Mesendoderm (in vitro differentiated cells): Measurements from ENCODE around the gene RARG.

Source experiments
- DNase-seq: peaks from one replicate; pipeline ENCODE4 v3.0.0; 2013
- H2AK5ac ChIP-seq: 2 replicates; pipeline ENCODE4 v1.6.1; 2013; ENCODE audit warnings: low read length, inconsistent platforms
- H2BK120ac ChIP-seq: 2 replicates; pipeline ENCODE4 v1.6.1; 2013; ENCODE audit warnings: low read depth, mild to moderate bottlenecking, low read length, moderate library complexity, mixed read lengths
- H2BK15ac ChIP-seq: replicated peaks from 2 replicates; pipeline ENCODE4 v1.6.1; 2013; ENCODE audit warnings: low read depth, mild to moderate bottlenecking, moderate library complexity
- H2BK5ac ChIP-seq: 2 replicates; pipeline ENCODE4 v1.6.1; 2013; ENCODE audit warnings: low read length, inconsistent platforms
- H3K18ac ChIP-seq: 2 replicates; pipeline ENCODE4 v1.6.1; 2013; ENCODE audit warnings: mild to moderate bottlenecking, low read length, mixed read lengths
- H3K23ac ChIP-seq: one replicate; pipeline ENCODE4 v1.6.1; 2013; ENCODE audit warnings: low read length
- H3K27ac ChIP-seq: 2 replicates; pipeline ENCODE4 v1.5.1; 2013; ENCODE audit warnings: low read depth, mild to moderate bottlenecking, inconsistent platforms, low read length, moderate library complexity
- H3K27me3 ChIP-seq: 2 replicates; pipeline ENCODE4 v1.6.1; 2013; ENCODE audit warnings: low read length, control low read depth, mild to moderate bottlenecking, inconsistent platforms; ENCODE audit not compliant: insufficient read depth, poor library complexity
- H3K36me3 ChIP-seq: 2 replicates; pipeline ENCODE4 v1.6.1; 2013; ENCODE audit warnings: low read length, inconsistent platforms; ENCODE audit not compliant: control insufficient read depth, insufficient read depth
- H3K4ac ChIP-seq: one replicate; pipeline ENCODE4 v1.6.1; 2013; ENCODE audit warnings: low read depth, mild to moderate bottlenecking, low read length, moderate library complexity
- H3K4me1 ChIP-seq: 2 replicates; pipeline ENCODE4 v1.6.1; 2013; ENCODE audit warnings: low read depth, low read length, inconsistent platforms; ENCODE audit not compliant: control insufficient read depth
- H3K4me2 ChIP-seq: 2 replicates; pipeline ENCODE4 v1.6.1; 2013; ENCODE audit warnings: low read length
- H3K4me3 ChIP-seq: 2 replicates; pipeline ENCODE4 v1.5.1; 2013; ENCODE audit warnings: mild to moderate bottlenecking, low read length
- H3K56ac ChIP-seq: one replicate; pipeline ENCODE4 v1.6.1; 2013; ENCODE audit warnings: low read length
- H3K79me1 ChIP-seq: 2 replicates; pipeline ENCODE4 v1.6.1; 2013; ENCODE audit warnings: low read length, inconsistent platforms
- H3K79me2 ChIP-seq: 2 replicates; pipeline ENCODE4 v1.6.1; 2013; ENCODE audit warnings: mild to moderate bottlenecking, low read length; ENCODE audit not compliant: control insufficient read depth, insufficient read depth
- H3K9ac ChIP-seq: 2 replicates; pipeline ENCODE4 v1.6.1; 2013; ENCODE audit warnings: low read length, inconsistent platforms
- H4K5ac ChIP-seq: one replicate; pipeline ENCODE4 v1.6.1; 2013; ENCODE audit warnings: low read length
- H4K8ac ChIP-seq: one replicate; pipeline ENCODE4 v1.6.1; 2013; ENCODE audit warnings: low read depth, mild to moderate bottlenecking, control low read depth, low read length, moderate library complexity
- WGBS: extraction: QIAGEN DNeasy Blood & Tissue Kit; methylation state at CpG from one replicate; pipeline ENCODE4 v1.1.7; 2013; ENCODE audit warnings: low lambda C conversion rate, missing lambda C conversion rate; ENCODE audit not compliant: insufficient coverage; ENCODE audit errors: extremely low coverage; 5-methylcytosine and 5-hydroxymethylcytosine counted together

RARG gene

DNA sequence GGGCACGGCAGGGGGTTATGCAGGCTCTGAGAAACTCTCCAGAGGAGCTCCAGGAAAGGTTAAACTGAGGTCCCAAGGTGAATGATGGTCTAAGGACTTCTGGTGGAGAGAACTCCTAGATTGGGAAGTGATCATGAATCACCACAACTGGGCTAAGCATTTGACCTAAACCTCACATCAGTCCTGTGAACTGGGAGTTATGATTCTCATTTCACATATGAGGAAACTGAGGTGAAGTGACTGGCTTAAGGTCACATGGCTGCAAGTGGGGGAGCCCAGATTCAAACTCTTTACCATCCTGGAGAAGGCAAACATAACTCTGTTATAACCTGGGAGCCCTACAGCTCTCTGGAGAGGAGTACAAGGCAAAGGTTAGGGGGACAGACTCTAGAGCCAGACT is 4.2 kb downstream of the RARG start:
- no peak overlapping the region for H4K8ac ChIP-seq
- H3K4ac ChIP-seq: no peak overlapping the region
- peaks cover 8% of the 10 kb centered on the region for H3K79me1 ChIP-seq
- H4K5ac ChIP-seq: no peak overlapping the region
- no peak overlapping the region for H2BK15ac ChIP-seq
- no peaks in the 10 kb centered on the region for H3K79me2 ChIP-seq
- DNase-seq: no peak
- H3K18ac ChIP-seq: no peak overlapping the region
- WGBS: no CpG with 5 or more reads among the region's 1 CpG
- no peak overlapping the region for H2BK5ac ChIP-seq
- H3K23ac ChIP-seq: no peak overlapping the region
- peaks cover 31% of the 10 kb centered on the region for H3K4me1 ChIP-seq
- H3K27me3 ChIP-seq: no peaks in the 10 kb centered on the region
- H2AK5ac ChIP-seq: no peak overlapping the region
- H3K56ac ChIP-seq: no peak overlapping the region
- no peak overlapping the region for H3K4me3 ChIP-seq
- no peaks in the 10 kb centered on the region for H3K36me3 ChIP-seq
- no peak overlapping the region for H3K27ac ChIP-seq
- H3K4me2 ChIP-seq: no peak overlapping the region
- no peak overlapping the region for H3K9ac ChIP-seq
- no peak overlapping the region for H2BK120ac ChIP-seq

DNA sequence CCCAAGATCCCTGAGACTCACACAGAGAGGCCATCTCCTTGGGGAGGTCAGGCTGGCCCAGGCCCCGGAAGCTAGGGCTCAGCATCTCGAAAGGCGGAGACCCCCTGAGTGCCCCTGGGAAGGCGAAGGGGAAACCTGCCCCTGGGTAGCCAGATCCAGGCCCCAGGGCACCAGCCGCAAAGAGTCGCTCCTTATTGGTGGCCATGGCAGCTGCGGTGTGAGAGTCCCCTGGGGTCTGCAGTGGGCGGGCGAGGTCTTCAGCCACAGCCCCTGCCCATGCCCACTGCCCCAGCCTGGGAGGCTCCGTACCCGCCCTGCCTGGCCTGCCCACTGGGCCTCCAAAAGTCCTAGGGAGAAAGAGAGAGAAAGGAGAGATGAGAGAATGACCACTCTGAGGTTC is 4.7 kb downstream of the RARG start:
- H3K4ac ChIP-seq: no peak overlapping the region
- no peak overlapping the region for H3K9ac ChIP-seq
- DNase-seq: no peak
- no peak overlapping the region for H3K23ac ChIP-seq
- no peak overlapping the region for H4K5ac ChIP-seq
- H2AK5ac ChIP-seq: no peak overlapping the region
- H3K79me2 ChIP-seq: no peaks in the 10 kb centered on the region
- no peak overlapping the region for H3K18ac ChIP-seq
- H3K4me2 ChIP-seq: no peak overlapping the region
- no peak overlapping the region for H3K4me3 ChIP-seq
- WGBS: no CpG with 5 or more reads among the region's 11 CpGs
- H2BK120ac ChIP-seq: no peak overlapping the region
- peaks cover 31% of the 10 kb centered on the region for H3K4me1 ChIP-seq
- no peak overlapping the region for H3K27ac ChIP-seq
- no peak overlapping the region for H2BK15ac ChIP-seq
- no peak overlapping the region for H2BK5ac ChIP-seq
- H3K56ac ChIP-seq: no peak overlapping the region
- H3K36me3 ChIP-seq: no peaks in the 10 kb centered on the region
- H3K79me1 ChIP-seq: peaks cover 8% of the 10 kb centered on the region
- H4K8ac ChIP-seq: no peak overlapping the region
- no peaks in the 10 kb centered on the region for H3K27me3 ChIP-seq

DNA sequence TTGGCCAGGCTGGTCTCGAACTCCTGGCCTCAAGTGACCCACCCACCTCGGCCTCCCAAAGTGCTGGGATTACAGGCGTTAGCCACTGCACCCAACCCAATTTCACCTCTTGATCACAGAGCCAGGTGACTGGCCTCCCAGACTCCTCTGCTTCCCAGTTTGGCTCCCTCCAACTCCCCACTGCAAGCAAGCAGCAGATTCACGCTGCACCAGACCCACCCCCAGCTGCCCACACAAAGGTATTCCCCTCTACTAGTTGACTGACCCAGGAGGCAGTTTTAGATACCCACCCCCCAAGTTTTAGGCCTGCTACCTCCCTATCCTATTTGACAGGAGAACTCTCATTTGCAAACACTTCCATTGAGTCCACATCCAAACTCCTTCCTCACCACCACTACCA is 5.2 kb downstream of the RARG start:
- Histone ChIP-seq H4K8ac (no peak overlapping the region), H2BK5ac (no peak overlapping the region), H3K27ac (no peak overlapping the region), H3K4me3 (no peak overlapping the region), H3K23ac (no peak overlapping the region), H3K56ac (no peak overlapping the region), H3K4me1 (peaks cover 31% of the 10 kb centered on the region), H3K79me1 (peaks cover 8% of the 10 kb centered on the region), H3K18ac (no peak overlapping the region), H4K5ac (no peak overlapping the region), H2AK5ac (no peak overlapping the region), H3K36me3 (no peaks in the 10 kb centered on the region), H3K79me2 (no peaks in the 10 kb centered on the region), H3K4ac (no peak overlapping the region), H2BK15ac (no peak overlapping the region), H3K4me2 (no peak overlapping the region), H2BK120ac (no peak overlapping the region), H3K9ac (no peak overlapping the region), H3K27me3 (no peaks in the 10 kb centered on the region)
- no CpG with 5 or more reads among the region's 4 CpGs for WGBS
- DNase-seq: no peak

DNA sequence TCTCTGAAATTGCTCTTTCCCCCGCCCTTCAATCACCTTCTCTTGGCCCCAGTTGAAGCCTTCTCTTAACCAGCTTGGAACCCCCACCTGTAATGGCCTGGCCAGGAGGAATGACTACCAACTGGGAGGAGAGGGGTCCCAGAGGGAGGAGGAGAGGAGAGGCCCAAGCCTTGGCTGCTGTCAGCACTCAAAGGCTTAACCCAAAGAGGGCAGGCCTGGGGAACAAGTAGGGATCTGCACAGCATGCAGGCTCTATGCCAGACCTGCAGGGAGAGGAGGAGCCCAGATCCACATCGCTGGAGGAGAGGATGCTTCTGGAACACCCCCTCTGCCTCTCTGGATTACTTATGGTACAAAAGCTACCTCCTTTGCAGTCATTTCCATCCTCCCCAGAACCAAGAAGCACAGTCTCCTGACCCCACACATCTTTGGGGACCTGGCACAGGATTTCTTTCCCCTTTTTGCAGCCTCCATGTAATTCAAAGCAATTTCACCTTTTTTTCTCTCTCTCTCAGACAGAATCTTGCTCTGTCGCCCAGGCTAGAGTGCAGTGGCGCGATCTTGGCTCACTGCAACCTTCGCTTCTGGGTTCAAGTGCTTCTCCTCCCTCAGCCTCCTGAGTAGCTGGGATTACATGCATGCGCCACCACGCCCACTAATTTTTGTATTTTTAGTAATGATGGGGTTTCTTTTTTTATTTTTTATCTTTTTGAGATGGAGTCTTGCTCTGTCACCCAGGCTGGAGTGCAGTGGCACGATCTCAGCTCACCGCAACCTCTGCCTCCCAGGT is 6.2 kb downstream of the RARG start:
- peaks cover 31% of the 10 kb centered on the region for H3K4me1 ChIP-seq
- no peak overlapping the region for H3K18ac ChIP-seq
- no peak overlapping the region for H3K56ac ChIP-seq
- H2BK5ac ChIP-seq: no peak overlapping the region
- H2BK120ac ChIP-seq: no peak overlapping the region
- no peak overlapping the region for H3K23ac ChIP-seq
- no peaks in the 10 kb centered on the region for H3K79me2 ChIP-seq
- no CpG with 5 or more reads among the region's 10 CpGs for WGBS
- H3K9ac ChIP-seq: no peak overlapping the region
- no peak overlapping the region for H3K4me3 ChIP-seq
- peaks cover 3% of the 10 kb centered on the region for H3K79me1 ChIP-seq
- no peaks in the 10 kb centered on the region for H3K36me3 ChIP-seq
- H3K27me3 ChIP-seq: no peaks in the 10 kb centered on the region
- H2BK15ac ChIP-seq: no peak overlapping the region
- H3K4me2 ChIP-seq: no peak overlapping the region
- H4K8ac ChIP-seq: no peak overlapping the region
- no peak overlapping the region for H3K4ac ChIP-seq
- no peak overlapping the region for H3K27ac ChIP-seq
- DNase-seq: peak; percentile 54
- no peak overlapping the region for H2AK5ac ChIP-seq
- H4K5ac ChIP-seq: no peak overlapping the region

DNA sequence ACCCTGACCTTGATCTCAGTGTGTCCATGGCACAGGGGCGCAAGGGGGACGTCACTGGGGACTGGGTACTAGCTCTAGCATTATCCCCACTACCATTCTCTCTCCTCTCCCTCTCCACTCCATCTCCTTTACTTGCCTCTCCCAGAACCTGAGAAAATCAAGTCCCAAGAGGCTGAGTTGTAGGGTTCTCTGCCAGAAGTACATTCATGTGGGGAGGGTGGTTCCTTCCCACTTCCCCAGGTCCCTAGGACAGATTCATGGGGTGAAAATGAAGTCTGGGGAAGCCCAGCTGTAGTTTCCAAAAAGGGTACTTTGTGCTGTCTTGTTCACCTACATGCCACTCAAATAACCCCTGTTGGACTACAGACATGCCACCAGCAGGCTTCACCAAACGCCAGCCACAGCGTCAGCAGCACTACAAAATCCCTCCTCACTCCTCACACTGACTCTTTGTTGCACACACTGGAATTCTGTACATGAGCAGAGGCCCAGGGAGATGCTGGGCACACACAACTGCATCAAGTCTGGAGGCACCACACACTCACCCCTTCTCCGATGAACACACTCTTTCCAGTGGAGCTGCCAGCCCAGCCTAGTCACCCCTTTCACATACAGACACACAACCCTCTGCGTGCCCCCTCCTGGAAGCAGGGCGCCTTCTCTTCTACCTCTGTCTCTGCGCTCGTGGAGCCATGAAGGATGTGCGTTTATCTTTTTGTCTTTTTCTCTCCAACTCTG is 6.9 kb downstream of the RARG start:
- H2BK120ac ChIP-seq: no peak overlapping the region
- peaks cover 28% of the 10 kb centered on the region for H3K4me1 ChIP-seq
- H3K18ac ChIP-seq: peak overlapping the region; percentile 22
- H3K36me3 ChIP-seq: no peaks in the 10 kb centered on the region
- DNase-seq: no peak
- no peaks in the 10 kb centered on the region for H3K27me3 ChIP-seq
- peak overlapping the region; percentile 75 for H3K56ac ChIP-seq
- H3K4ac ChIP-seq: no peak overlapping the region
- H2BK5ac ChIP-seq: peak overlapping the region; percentile 14
- H3K79me2 ChIP-seq: no peaks in the 10 kb centered on the region
- peak overlapping the region; percentile 28 for H3K9ac ChIP-seq
- no peaks in the 10 kb centered on the region for H3K79me1 ChIP-seq
- H2AK5ac ChIP-seq: peak overlapping the region; percentile 28
- no peak overlapping the region for H4K8ac ChIP-seq
- no peak overlapping the region for H4K5ac ChIP-seq
- no peak overlapping the region for H3K27ac ChIP-seq
- H3K4me2 ChIP-seq: no peak overlapping the region
- no peak overlapping the region for H3K23ac ChIP-seq
- no peak overlapping the region for H3K4me3 ChIP-seq
- no peak overlapping the region for H2BK15ac ChIP-seq
- no CpG with 5 or more reads among the region's 10 CpGs for WGBS
